ENCODE measurements around the gene CRISP2. TPM values are rescaled to one million over a fixed set of nuclear protein-coding genes. Genes with fewer than 3 reads are reported as not detected.
"Not testable (repeated sequence)": the region's sequence is repeated elsewhere in the genome, so short reads cannot be mapped to it uniquely, and the experiment has no call there.

Gene CRISP2
- polyA plus RNA-seq, 3 donors, result 0.07 to 0.14 TPM; not detected in 1

DNA sequence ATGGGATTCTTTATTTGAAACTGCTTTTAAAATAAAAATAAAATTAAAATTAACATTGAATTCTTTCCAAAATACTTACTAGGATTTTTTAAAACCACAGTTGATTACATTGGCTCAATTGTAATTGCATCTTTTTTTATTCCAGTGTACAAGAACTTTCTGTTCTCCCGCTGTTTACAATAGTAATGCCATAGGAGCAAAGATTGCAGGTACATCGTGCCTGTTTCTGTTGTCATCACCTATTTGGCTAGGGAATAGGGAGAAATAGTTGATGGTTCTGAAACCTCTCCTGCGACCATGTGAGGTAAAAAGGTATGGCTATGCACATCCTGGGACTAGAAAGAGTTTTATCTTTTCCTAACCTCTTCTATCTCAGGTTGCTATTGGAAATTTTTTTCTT, 48.5 kb downstream of the CRISP2 start:
- DNase-seq (ENCODE audit: extremely low read depth in 1 of 11, low read depth in 9 of 11, low spot score in 4 of 11), result no peak

DNA sequence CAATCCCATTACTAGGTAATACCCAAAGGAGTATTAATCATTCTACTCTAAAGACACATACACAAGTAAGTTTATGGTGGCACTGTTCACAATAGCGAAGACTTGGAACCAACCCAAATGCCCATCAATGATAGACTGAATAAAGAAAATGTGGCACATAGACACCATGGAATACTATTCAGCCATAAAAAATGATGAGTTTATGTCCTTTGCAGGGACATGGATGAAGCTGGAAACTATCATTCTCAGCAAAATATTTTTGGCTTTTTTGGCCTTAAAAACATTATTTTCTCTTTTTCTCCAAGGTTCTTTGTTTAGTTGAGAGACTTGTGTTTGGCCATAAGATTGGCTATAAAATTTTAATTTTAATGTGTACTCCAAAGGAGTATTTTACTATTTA, 49.3 kb downstream of the CRISP2 start:
- not testable (repeated sequence) for DNase-seq (ENCODE audit: extremely low read depth in 1 of 11, low read depth in 9 of 11, low spot score in 4 of 11)

DNA sequence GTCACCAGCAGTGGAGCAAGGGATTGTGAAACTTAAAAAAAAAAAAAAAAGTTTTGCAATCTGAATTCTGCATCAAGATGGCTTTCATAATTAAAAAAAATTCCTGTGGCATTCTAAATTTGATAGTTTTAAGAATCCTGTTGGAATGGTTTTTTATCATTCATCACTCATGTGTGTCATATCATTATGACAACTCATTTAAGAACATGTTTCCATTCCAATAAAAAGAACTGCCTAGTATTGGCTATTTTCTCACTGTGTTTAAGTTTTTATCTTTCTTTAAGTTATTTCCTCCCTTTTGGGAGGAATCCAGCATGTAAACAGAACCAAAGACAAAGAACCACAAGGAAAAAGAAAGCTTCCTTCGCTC, 50.5 kb downstream of the CRISP2 start:
- DNase-seq (ENCODE audit: extremely low read depth in 1 of 11, low read depth in 9 of 11, low spot score in 4 of 11), result no peak

DNA sequence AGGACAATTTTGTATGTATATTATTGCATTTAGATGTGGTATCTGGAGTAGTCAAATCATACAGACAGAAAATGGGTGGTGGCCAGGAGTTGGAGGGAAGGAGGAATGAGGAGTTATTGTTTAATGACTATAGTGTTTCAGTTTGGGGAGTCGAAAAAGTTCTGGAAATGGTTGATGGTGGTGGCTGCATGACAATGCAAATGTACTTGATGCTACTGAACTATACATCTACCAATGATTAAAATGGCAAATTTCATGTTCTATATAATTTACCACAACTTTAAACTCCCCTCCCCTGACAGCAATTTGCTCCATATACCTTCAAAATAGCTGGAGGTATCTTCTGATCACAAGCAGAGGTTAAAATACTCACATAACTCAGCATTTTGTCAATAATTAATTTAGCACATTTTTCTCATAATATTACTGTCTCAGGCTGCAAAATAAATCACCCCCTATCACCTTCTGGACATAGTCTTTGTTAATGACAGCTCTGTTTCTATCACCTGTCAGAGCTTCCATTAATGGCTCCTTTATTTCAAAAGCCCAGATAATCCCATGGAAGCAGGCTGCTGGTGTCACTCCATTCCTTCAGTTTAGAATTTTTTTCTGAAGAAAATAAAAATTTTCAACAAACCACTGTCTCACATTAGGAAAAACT, 51.0 kb downstream of the CRISP2 start:
- DNase-seq (ENCODE audit: extremely low read depth in 1 of 11, low read depth in 9 of 11, low spot score in 4 of 11), result no peak

DNA sequence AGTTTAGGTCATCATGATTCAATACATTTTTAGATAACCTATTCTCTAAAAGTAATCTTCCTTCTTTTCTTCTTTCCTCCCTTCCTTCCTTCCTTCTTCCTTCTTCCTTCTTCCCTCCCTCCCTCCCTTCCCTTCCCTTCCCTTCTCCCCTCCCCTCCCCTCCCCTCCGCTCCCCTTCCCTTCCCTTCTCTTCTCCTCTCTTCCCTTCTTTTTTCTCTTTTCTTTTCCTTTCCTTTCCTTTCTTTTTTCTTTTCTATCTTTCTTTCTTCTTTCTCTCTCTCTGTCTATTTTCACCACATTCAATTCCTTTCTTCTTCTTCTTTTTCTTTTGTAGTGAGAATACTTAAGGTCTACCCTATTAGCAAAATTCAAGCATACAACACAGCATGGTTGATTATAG, 59.4 kb downstream of the CRISP2 start:
- no peak for DNase-seq (ENCODE audit: extremely low read depth in 1 of 11, low read depth in 9 of 11, low spot score in 4 of 11)

DNA sequence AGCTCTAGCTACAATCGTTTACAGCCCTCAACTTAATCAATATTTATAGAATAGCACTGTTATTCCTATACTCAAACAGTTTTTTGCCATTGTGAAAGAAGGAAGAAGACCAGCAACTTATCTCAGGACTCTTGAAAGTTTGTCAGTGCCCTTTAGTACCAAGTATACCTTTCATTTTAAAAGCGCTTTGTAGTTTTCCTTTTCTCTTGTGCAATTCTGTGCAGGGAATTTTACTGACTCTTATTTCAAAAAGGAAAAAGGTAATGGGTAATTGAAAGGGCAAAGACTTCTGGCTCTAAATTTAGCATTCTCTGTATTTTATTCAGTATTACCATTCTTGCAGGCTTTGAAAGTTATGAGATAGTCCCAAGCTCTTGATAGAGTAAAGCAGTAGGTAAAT, 59.9 kb downstream of the CRISP2 start:
- no peak for DNase-seq (ENCODE audit: extremely low read depth in 1 of 11, low read depth in 9 of 11, low spot score in 4 of 11)

DNA sequence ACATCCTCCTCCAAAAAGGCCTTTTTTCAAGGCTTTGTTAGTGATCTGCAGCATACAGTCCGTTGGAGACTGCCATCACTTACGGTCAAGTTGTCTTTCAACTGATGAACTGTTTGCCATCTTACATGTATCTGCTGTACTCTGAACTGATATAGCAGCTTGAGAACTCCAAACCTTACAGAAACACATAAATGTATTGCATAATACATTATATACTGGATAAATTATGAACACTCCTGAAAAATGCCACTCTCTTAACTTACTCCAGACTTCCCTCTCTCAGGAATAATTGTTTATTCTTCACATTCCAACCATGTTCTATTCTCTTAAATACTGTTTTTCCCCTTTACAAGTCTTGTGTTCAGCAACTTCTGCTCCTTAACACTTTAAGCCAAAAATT, 62.1 kb downstream of the CRISP2 start:
- no peak for DNase-seq (ENCODE audit: extremely low read depth in 1 of 11, low read depth in 9 of 11, low spot score in 4 of 11)

DNA sequence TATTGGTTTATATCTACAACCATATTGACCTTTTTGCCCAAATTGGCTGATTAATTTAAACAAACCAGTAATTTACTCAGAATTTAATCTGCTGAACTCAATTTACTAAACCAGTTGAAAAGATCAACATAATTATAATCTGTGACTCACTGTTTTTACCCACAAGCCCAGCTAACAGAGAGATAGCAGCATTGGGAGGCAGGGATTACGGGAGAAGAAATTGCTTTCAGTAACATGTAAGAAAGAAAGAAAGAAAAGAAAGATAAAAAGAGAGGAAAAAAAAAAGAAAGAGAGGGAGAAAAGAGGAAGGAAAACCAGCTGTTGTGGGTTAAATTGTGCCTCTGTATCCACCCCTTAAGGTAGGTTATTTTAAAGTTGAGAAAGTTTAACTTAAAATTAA, 63.4 kb downstream of the CRISP2 start:
- no peak for DNase-seq (ENCODE audit: extremely low read depth in 1 of 11, low read depth in 9 of 11, low spot score in 4 of 11)

DNA sequence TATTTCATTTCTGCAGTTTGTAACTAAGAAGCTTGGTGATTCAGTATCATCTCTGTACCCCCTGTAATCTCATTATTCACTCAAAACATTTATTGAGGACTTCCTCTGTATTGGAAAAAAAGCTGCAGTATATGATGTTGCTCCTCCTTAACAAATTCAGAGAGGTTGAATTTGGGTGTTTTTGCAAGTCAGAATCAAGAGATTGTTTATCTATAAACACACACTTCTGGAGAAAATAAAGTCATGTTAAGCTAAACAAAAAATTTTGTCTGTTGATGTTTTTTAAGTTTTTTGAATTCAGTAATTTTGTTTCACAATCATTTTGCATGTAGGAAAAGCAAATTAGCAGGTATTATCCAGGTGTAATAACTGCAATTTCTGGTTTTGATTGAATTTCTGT, 65.3 kb downstream of the CRISP2 start:
- no peak for DNase-seq (ENCODE audit: extremely low read depth in 1 of 11, low read depth in 9 of 11, low spot score in 4 of 11)

DNA sequence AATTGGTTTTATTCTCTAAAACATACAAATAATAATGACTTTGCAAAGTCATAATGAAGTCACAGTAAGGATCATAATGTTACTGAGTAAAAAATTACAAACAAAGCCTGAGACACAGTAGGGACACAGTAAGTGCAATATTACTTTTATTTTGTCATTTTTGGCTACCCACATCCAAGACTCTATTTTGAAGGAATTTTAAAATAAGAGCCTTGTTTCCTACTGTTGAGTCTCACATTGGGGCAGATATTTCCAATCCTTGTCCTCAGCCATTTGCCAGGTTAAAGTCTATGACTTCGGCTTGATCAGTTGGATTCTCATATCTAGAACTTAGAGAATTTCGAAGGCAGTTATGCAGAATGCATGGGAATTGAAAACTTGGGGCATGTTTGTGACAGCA, 65.9 kb downstream of the CRISP2 start:
- DNase-seq (ENCODE audit: extremely low read depth in 1 of 11, low read depth in 9 of 11, low spot score in 4 of 11), result no peak

DNA sequence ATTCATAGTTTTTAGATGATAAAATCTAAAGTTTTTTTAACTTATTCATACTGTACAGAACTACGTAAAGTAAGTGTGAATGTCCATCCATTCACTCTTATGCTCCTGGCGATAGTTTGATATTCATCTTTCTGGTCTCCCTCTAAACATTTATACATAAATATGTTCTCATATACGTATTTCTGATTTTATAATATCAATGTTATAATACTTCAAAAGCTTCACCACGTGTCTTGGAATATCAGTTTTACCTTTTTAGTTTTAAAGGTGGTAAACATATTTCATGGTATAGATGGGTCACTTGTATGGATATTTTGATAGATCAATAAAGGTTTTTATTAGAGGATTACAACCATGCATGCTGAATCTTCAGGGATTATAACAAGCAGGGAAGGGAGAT, 66.4 kb downstream of the CRISP2 start:
- no peak for DNase-seq (ENCODE audit: extremely low read depth in 1 of 11, low read depth in 9 of 11, low spot score in 4 of 11)

DNA sequence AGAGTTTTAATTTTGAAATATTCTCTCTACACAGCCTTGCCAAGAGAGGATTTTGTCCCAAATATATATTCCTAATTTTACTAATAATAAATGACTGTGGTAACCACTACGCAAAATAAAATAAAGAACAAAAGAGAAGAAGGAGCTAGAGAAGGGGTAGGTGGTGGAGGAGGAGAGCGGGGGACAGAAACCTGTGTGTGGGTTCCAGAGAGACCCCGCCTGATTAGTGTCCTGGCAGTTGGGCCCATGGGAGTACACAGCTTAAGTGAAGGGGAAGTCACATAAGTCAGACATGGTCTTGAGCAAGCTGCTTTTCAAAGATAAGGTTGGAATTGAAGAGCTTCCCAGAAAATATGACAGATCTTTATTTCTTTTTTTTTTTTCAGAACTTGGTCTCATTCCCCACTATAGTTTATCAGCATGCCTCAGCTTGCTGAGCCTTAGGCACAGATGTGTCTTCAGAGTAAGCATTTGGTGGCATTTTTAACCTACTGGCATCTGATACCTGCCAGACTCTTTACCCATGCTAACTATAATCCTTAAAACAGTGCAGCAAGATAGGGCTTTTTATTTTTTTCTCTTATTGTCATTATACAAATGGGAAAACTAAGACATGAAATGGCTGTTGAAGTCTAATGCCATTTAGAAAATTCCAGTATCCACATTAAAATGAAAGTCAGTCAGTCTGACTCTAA, 67.1 kb downstream of the CRISP2 start:
- no peak for DNase-seq (ENCODE audit: extremely low read depth in 1 of 11, low read depth in 9 of 11, low spot score in 4 of 11)

DNA sequence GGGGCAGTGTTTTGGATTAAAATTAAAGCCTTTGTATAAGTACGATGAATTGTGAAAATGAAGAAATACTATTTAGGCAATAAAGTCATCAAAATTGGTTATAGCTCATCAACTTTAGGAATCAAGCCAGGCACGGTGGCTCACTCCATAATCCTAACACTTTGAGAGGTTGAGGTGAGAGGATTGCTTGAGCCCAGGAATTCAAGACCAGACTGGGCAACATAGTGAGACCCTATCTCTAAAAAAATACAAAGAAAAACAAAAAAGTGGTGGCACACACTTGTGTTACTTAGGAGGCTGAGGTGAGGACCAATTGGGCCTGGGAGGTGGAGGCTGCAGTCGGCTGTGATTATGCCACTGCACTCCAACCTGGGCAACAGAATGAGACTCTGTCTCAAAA, 68.2 kb downstream of the CRISP2 start:
- no peak for DNase-seq (ENCODE audit: extremely low read depth in 1 of 11, low read depth in 9 of 11, low spot score in 4 of 11)

Other genes starting within 250 kb of the CRISP2 start
- gene GLYATL3, start 213.6 kb downstream of the CRISP2 start, polyA plus RNA-seq (ENCODE audit: insufficient read length in 3 of 3), result not detected
- gene C6orf141, start 162.9 kb downstream of the CRISP2 start, polyA plus RNA-seq (ENCODE audit: insufficient read length in 3 of 3), result 1 to 10 TPM in 1 of 3 donors, under 1 TPM in 2; 0.29 to 1.3 (median 0.54) TPM
- gene RHAG, start 76.7 kb downstream of the CRISP2 start, polyA plus RNA-seq (ENCODE audit: insufficient read length in 3 of 3), result 1 to 10 TPM in 1 of 3 donors, under 1 TPM in 2; 0.56 to 2.2 (median 0.88) TPM
- gene CRISP3, start 30.8 kb upstream of the CRISP2 start, polyA plus RNA-seq (ENCODE audit: insufficient read length in 3 of 3), result under 1 TPM; 0.17 to 0.37 (median 0.31) TPM
- under 1 TPM in 1 of 3 donors, not detected in 2; 0.11 TPM for gene PGK2, start 73.7 kb upstream of the CRISP2 start, polyA plus RNA-seq (ENCODE audit: insufficient read length in 3 of 3)
- gene CRISP1, start 153.0 kb upstream of the CRISP2 start, polyA plus RNA-seq (ENCODE audit: insufficient read length in 3 of 3), result not detected